HG02840 (cell line): ENCODE data around the gene ARHGAP6.
"Not testable (repeated sequence)": the region's sequence is repeated elsewhere in the genome, so short reads cannot be mapped to it uniquely, and the experiment has no call there.

Experiments used
- ATAC-seq: cut with Tn5 transposase; IDR thresholded peaks from one replicate; pipeline ENCODE4 v1.9.1; 2021; ENCODE audit warnings: mild to moderate bottlenecking, moderate library complexity, moderate number of reproducible peaks; ENCODE audit not compliant: unreplicated experiment, low FRiP score

The ARHGAP6 gene

GRCh38 chrX:11579636-11580600, 85.8 kb downstream of the ARHGAP6 start:
- ATAC-seq, result no peak

GRCh38 chrX:11578301-11578700, 87.4 kb downstream of the ARHGAP6 start:
- ATAC-seq, result not testable (repeated sequence)

- peak; percentile 42 for ATAC-seq
Observed at GRCh38 chrX:11577603-11578002, 88.1 kb downstream of the ARHGAP6 start.

GRCh38 chrX:11575332-11575731, 90.4 kb downstream of the ARHGAP6 start:
- ATAC-seq, result no peak

GRCh38 chrX:11567528-11568220, 98.0 kb downstream of the ARHGAP6 start:
- no peak for ATAC-seq

GRCh38 chrX:11566789-11567188, 98.9 kb downstream of the ARHGAP6 start:
- ATAC-seq, result no peak

GRCh38 chrX:11566173-11566572, 99.5 kb downstream of the ARHGAP6 start:
- no peak for ATAC-seq

GRCh38 chrX:11564546-11564945, 101.2 kb downstream of the ARHGAP6 start:
- no peak for ATAC-seq

- ATAC-seq, result no peak
Observed at GRCh38 chrX:11562570-11562969, 103.2 kb downstream of the ARHGAP6 start.

- ATAC-seq, result no peak
Observed at GRCh38 chrX:11558972-11559371, 106.7 kb downstream of the ARHGAP6 start.

- ATAC-seq, result no peak
Observed at GRCh38 chrX:11557120-11557519, 108.6 kb downstream of the ARHGAP6 start.

GRCh38 chrX:11555759-11556158, 110.0 kb downstream of the ARHGAP6 start:
- ATAC-seq, result no peak

GRCh38 chrX:11553594-11553993, 112.1 kb downstream of the ARHGAP6 start:
- ATAC-seq, result no peak

- no peak for ATAC-seq
Observed at GRCh38 chrX:11551151-11551550, 114.6 kb downstream of the ARHGAP6 start.

GRCh38 chrX:11546917-11547316, 118.8 kb downstream of the ARHGAP6 start:
- no peak for ATAC-seq

- no peak for ATAC-seq
Observed at GRCh38 chrX:11543249-11543648, 122.5 kb downstream of the ARHGAP6 start.

GRCh38 chrX:11541510-11541909, 124.2 kb downstream of the ARHGAP6 start:
- no peak for ATAC-seq

GRCh38 chrX:11540532-11541377, 125.0 kb downstream of the ARHGAP6 start:
- peak; percentile 74 for ATAC-seq

- ATAC-seq, result no peak
Observed at GRCh38 chrX:11537141-11537540, 128.6 kb downstream of the ARHGAP6 start.

- ATAC-seq, result no peak
Observed at GRCh38 chrX:11535156-11535919, 130.4 kb downstream of the ARHGAP6 start.
